H1 (cell line): Measurements from ENCODE around the gene CSGALNACT2.

Experiments used
- CTCF ChIP-seq, 3 experiments: IDR thresholded peaks; 1 replicate in 2 of 3; 2 replicates in 1 of 3; pipeline versions ENCODE4 v1.5.1 to v1.6.1; 2011; ENCODE audit warnings: low read length in 3 of 3, mild to moderate bottlenecking in 3 of 3, inconsistent platforms in 2 of 3, low read depth in 1 of 3, moderate library complexity in 1 of 3; ENCODE audit not compliant: insufficient read depth in 1 of 3; ENCODE audit errors: control extremely low read depth in 1 of 3
- EZH2 ChIP-seq: fragments of 200-600 bp; sonication (generic); IDR thresholded peaks from 2 replicates; pipeline ENCODE4 v1.7.1; 2012; ENCODE audit warnings: low read depth, mild to moderate bottlenecking, moderate library complexity, low read length, inconsistent platforms; ENCODE audit not compliant: severe bottlenecking
- RNF2 ChIP-seq: fragments of 200-900, 300-1000 bp; sonication (generic); IDR thresholded peaks from 2 replicates; pipeline ENCODE4 v1.7.1; 2016; ENCODE audit warnings: borderline replicate concordance, low read depth, mild to moderate bottlenecking, antibody characterized with exemption, low read length; ENCODE audit not compliant: poor library complexity, severe bottlenecking; ENCODE audit errors: missing control alignments
- RXRA ChIP-seq: IDR thresholded peaks from 2 replicates; pipeline ENCODE4 v1.6.1; 2011; ENCODE audit warnings: low read depth, mild to moderate bottlenecking, low read length, moderate library complexity; ENCODE audit not compliant: insufficient read depth
- YY1 ChIP-seq: IDR thresholded peaks from 2 replicates; pipeline ENCODE4 v1.6.1; 2011; ENCODE audit warnings: low read depth, mild to moderate bottlenecking, low read length

GRCh38 chr10:43208147-43209073, 70.2 kb downstream of the CSGALNACT2 start:
- TF ChIP-seq CTCF (IDR thresholded peaks at IDR 0.05; ENCODE audit: control extremely low read depth in 1 of 3, insufficient read depth in 1 of 3, low read depth in 1 of 3, low read length in 3 of 3) (no peak), RXRA (no peak), EZH2 (no peak), YY1 (no peak), RNF2 (no peak)
